C4-2B (cell line): ENCODE measurements around the gene CD38.

ENCODE experiments used
- CTCF ChIP-seq: fragments of 450-650 bp; conservative IDR thresholded peaks from 2 replicates; pipeline ENCODE4 v1.5.1; 2017; ENCODE audit warnings: mild to moderate bottlenecking
- ZFX ChIP-seq: fragments of 450-650 bp; IDR thresholded peaks from 2 replicates; pipeline ENCODE4 v1.6.1; 2017

GRCh38 chr4:15756361-15756861, 21.7 kb upstream of the CD38 start:
- no peak for TF ChIP-seq CTCF
- no peak for TF ChIP-seq ZFX
